Fibroblast of lung (primary cell): ENCODE measurements around the gene PAK4. TPM values are rescaled to one million over a fixed set of nuclear protein-coding genes. Genes with fewer than 3 reads are reported as not detected.

Experiments
- DNase-seq, 2 donors: peaks; one replicate each; pipeline versions ENCODE4 v3.0.0 to v3.0.0-alpha.2; 2010; ENCODE audit warnings: low read depth in 2 of 2
- H2AFZ ChIP-seq: 2 replicates; pipeline ENCODE4 v1.5.1; 2012; ENCODE audit warnings: low read length, control low read depth, inconsistent platforms
- H3K27ac ChIP-seq: 2 replicates; pipeline ENCODE4 v1.5.1; 2011; ENCODE audit warnings: low read length, control low read depth; ENCODE audit not compliant: insufficient read depth
- H3K27me3 ChIP-seq: 2 replicates; pipeline ENCODE4 v1.5.1; 2011; ENCODE audit warnings: mild to moderate bottlenecking, low read length; ENCODE audit not compliant: control insufficient read depth, insufficient read depth
- H3K36me3 ChIP-seq: 2 replicates; pipeline ENCODE4 v1.5.1; 2011; ENCODE audit warnings: low read length; ENCODE audit not compliant: control insufficient read depth, insufficient read depth
- H3K4me1 ChIP-seq: 2 replicates; pipeline ENCODE4 v1.5.1; 2011; ENCODE audit warnings: low read length; ENCODE audit not compliant: control insufficient read depth, insufficient read depth; ENCODE audit errors: extremely low read depth
- H3K4me2 ChIP-seq: 2 replicates; pipeline ENCODE4 v1.5.1; 2011; ENCODE audit warnings: low read length, control low read depth; ENCODE audit not compliant: insufficient read depth; ENCODE audit errors: extremely low read depth
- H3K4me3 ChIP-seq, 4 experiments: fragments of 200-600 bp in 1 of 4; sonication (generic) in 1 of 4; replicated peaks in 1 of 4; 2 replicates each; pipeline ENCODE4 v1.5.1; 2011 to 2016; ENCODE audit warnings: low read length in 4 of 4, low read depth in 3 of 4, mild to moderate bottlenecking in 3 of 4, control low read depth in 2 of 4, inconsistent platforms in 1 of 4, mixed read lengths in 1 of 4; ENCODE audit not compliant: insufficient read depth in 1 of 4; ENCODE audit errors: control extremely low read depth in 1 of 4
- H3K79me2 ChIP-seq: 2 replicates; pipeline ENCODE4 v1.5.1; 2012; ENCODE audit warnings: mild to moderate bottlenecking, low read length, inconsistent platforms; ENCODE audit not compliant: control insufficient read depth, insufficient read depth
- H3K9ac ChIP-seq: 2 replicates; pipeline ENCODE4 v1.5.1; 2011; ENCODE audit warnings: mild to moderate bottlenecking, low read length, control low read depth; ENCODE audit not compliant: insufficient read depth
- H3K9me3 ChIP-seq: 2 replicates; pipeline ENCODE4 v1.5.1; 2012; ENCODE audit warnings: low read depth, low read length; ENCODE audit not compliant: control insufficient read depth, insufficient read depth
- H4K20me1 ChIP-seq: 2 replicates; pipeline ENCODE4 v1.5.1; 2011; ENCODE audit warnings: low read length; ENCODE audit not compliant: control insufficient read depth, insufficient read depth; ENCODE audit errors: extremely low read depth
- EZH2 ChIP-seq: IDR thresholded peaks from 2 replicates; pipeline ENCODE4 v1.5.1; 2012; ENCODE audit warnings: low read length, control low read depth, mild to moderate bottlenecking; ENCODE audit errors: missing control alignments
- polyA plus RNA-seq, 2 donors: library from polyadenylated mRNA; depleted of rRNA in 1 of 2; stranded (reverse) in 1 of 2; unstranded in 1 of 2; fragments of >200 nt; gene quantifications; 2 replicates each; pipeline ENCODE4 v1.2.1, GENCODE V29; 2011 to 2012; ENCODE audit warnings: missing spikeins in 1 of 2
- total RNA-seq: library from RNA; depleted of rRNA; stranded (reverse); fragments of >200 nt; gene quantifications from 2 replicates; pipeline ENCODE4 v1.2.1, GENCODE V29; 2014
- TF ChIP-seq, protein P1 (sequence below), 2 donors: IDR thresholded peaks in 1 of 2; conservative IDR thresholded peaks in 1 of 2; 1 replicate in 1 of 2; 2 replicates in 1 of 2; pipeline ENCODE4 v1.5.1; 2011 to 2012; ENCODE audit warnings: low read length in 2 of 2, control low read depth in 1 of 2, inconsistent platforms in 1 of 2, low read depth in 1 of 2, mild to moderate bottlenecking in 1 of 2

Gene PAK4
- total and polyA plus RNA-seq, 2 donors (not counting 1 experiment from before 2014, with no cell fraction given): 4.6 to 8.4 TPM

DNA sequence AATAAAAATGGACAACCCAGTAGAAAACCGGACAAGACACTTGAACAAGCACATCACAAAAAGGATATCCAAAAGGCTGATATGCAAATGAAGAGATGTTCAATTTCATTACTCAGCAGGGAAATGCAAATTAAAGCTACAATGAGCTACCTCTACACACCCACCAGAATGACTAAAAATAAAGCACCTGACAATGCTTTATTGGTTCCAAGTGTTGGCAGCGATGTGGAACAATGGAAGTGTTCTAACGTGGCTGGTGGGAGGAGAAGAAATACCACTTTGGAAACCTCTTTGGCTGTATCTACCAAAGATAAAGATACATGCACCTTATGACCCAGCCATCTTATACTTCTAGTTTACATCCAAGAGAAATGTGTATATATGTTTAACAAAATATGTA is 45.2 kb upstream of the PAK4 start:
- Histone ChIP-seq H3K79me2 (no peaks in the 10 kb centered on the region), H3K9me3 (no peaks in the 10 kb centered on the region), H3K36me3 (no peaks in the 10 kb centered on the region), H3K9ac (no peak overlapping the region), H3K4me3 (no peak overlapping the region), H3K4me1 (no peaks in the 10 kb centered on the region), H4K20me1 (no peaks in the 10 kb centered on the region), H3K27ac (no peak overlapping the region), H3K4me2 (no peak overlapping the region), H2AFZ (no peak overlapping the region), H3K27me3 (peaks cover 18% of the 10 kb centered on the region)
- no peak for TF ChIP-seq EZH2
- TF ChIP-seq, protein P1, sequence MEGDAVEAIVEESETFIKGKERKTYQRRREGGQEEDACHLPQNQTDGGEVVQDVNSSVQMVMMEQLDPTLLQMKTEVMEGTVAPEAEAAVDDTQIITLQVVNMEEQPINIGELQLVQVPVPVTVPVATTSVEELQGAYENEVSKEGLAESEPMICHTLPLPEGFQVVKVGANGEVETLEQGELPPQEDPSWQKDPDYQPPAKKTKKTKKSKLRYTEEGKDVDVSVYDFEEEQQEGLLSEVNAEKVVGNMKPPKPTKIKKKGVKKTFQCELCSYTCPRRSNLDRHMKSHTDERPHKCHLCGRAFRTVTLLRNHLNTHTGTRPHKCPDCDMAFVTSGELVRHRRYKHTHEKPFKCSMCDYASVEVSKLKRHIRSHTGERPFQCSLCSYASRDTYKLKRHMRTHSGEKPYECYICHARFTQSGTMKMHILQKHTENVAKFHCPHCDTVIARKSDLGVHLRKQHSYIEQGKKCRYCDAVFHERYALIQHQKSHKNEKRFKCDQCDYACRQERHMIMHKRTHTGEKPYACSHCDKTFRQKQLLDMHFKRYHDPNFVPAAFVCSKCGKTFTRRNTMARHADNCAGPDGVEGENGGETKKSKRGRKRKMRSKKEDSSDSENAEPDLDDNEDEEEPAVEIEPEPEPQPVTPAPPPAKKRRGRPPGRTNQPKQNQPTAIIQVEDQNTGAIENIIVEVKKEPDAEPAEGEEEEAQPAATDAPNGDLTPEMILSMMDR (conservative IDR thresholded peaks at IDR 0.05 in 1 of 2, IDR thresholded peaks at IDR 0.05 in 1 of 2; ENCODE audit: low read depth in 1 of 2, low read length in 2 of 2): no peak
- DNase-seq: no peak

- TF ChIP-seq, protein P1 (conservative IDR thresholded peaks at IDR 0.05 in 1 of 2, IDR thresholded peaks at IDR 0.05 in 1 of 2; ENCODE audit: low read depth in 1 of 2, low read length in 2 of 2): no peak
- TF ChIP-seq EZH2: no peak
- Histone ChIP-seq H3K9me3 (no peaks in the 10 kb centered on the region), H2AFZ (no peak overlapping the region), H3K36me3 (no peaks in the 10 kb centered on the region), H3K4me2 (no peak overlapping the region), H3K79me2 (no peaks in the 10 kb centered on the region), H3K4me3 (no peak overlapping the region), H3K27me3 (peaks cover 22% of the 10 kb centered on the region), H3K4me1 (no peaks in the 10 kb centered on the region), H4K20me1 (no peaks in the 10 kb centered on the region), H3K27ac (no peak overlapping the region), H3K9ac (no peak overlapping the region)
- DNase-seq: no peak
These were observed 43.4 kb upstream of the PAK4 start for GRCh38 chr19:39082167-39082566.

DNA sequence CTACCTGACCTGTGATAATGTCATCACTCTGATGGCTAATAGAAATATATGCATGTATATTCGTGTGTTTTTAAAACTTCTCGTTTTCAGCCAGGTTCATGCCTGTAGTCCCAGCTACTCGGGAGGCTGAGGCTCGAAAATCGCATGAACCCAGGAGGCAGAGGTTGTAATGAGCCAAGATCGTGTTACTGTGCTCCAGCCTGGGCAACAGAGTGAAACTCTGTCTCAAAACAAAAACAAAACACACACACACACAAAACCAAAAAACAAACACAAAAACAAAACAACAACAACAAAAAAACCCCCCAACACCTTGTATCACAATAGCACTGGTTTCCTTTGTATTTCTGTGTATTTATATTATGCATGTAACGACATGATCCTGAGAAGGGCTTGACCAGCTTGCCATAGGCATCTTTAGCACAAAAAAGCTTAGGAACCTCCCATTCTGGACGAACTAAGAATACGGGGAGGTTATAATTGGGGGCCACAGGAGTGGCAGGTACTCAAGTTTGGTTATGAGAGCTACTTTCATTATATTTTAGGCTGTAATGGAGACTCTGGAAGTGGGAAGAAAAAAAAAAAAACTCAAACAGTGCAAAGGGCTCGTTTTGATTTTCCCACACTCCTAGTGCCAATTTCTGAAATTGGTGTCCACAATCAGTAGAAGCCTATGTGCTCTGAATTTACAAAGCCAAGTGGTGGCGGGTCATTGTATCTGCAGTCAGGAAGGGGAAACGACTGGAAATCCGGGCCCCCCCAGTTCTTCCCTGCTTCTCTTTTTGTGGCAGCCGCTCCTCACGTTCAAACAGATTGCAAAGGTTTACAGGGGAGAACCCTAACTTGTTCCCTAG is 42.6 kb upstream of the PAK4 start:
- H3K9me3 ChIP-seq: no peaks in the 10 kb centered on the region
- no peaks in the 10 kb centered on the region for H3K79me2 ChIP-seq
- no peaks in the 10 kb centered on the region for H4K20me1 ChIP-seq
- no peak overlapping the region for H3K9ac ChIP-seq
- H2AFZ ChIP-seq: no peak overlapping the region
- H3K4me1 ChIP-seq: no peaks in the 10 kb centered on the region
- no peak overlapping the region for H3K4me2 ChIP-seq
- H3K27ac ChIP-seq: no peak overlapping the region
- peaks cover 22% of the 10 kb centered on the region for H3K27me3 ChIP-seq
- no peak for DNase-seq
- TF ChIP-seq EZH2: no peak
- TF ChIP-seq, protein P1 (conservative IDR thresholded peaks at IDR 0.05 in 1 of 2, IDR thresholded peaks at IDR 0.05 in 1 of 2; ENCODE audit: low read depth in 1 of 2, low read length in 2 of 2): no peak
- H3K36me3 ChIP-seq: no peaks in the 10 kb centered on the region
- H3K4me3 ChIP-seq: no peak overlapping the region
